Uterus (tissue), 4 donors: ENCODE data around the gene CCT3. TPM values are rescaled to one million over a fixed set of nuclear protein-coding genes. Genes with fewer than 3 reads are reported as not detected.

Experiments used
- DNase-seq, 2 donors: peaks; one replicate each; pipeline ENCODE4 v3.0.0-alpha.2; 2019 to 2020
- H3K27ac ChIP-seq, 2 donors: fragments of 200-600 bp; sonication (generic); 1 replicate in 1 of 2; 2 replicates in 1 of 2; pipeline ENCODE4 v1.5.1; 2016 to 2018
- H3K27me3 ChIP-seq, 2 donors: fragments of 200-600 bp; sonication (generic); one replicate each; pipeline ENCODE4 v1.5.1; 2018 to 2019; ENCODE audit warnings: control low read depth in 1 of 2
- H3K36me3 ChIP-seq, 2 donors: fragments of 200-600 bp; sonication (generic); one replicate each; pipeline ENCODE4 v1.5.1; 2019; ENCODE audit warnings: control low read depth in 1 of 2
- H3K4me1 ChIP-seq, 2 donors: fragments of 200-600 bp; sonication (generic); one replicate each; pipeline ENCODE4 v1.5.1; 2018 to 2019; ENCODE audit warnings: control low read depth in 1 of 2
- H3K4me3 ChIP-seq, 2 donors: fragments of 200-600 bp; sonication (generic); 1 replicate in 1 of 2; 2 replicates in 1 of 2; pipeline ENCODE4 v1.5.1; 2018 to 2019; ENCODE audit warnings: mild to moderate bottlenecking in 1 of 2
- H3K9me3 ChIP-seq, 2 donors: fragments of 200-600 bp; sonication (generic); one replicate each; pipeline ENCODE4 v1.5.1; 2019; ENCODE audit warnings: control low read depth in 1 of 2
- CTCF ChIP-seq, 4 experiments: fragments of 200-600 bp in 2 of 4; fragments of 450-650 bp in 2 of 4; sonication (generic) in 2 of 4; IDR thresholded peaks; one replicate each; pipeline ENCODE4 v1.5.1; 2016 to 2019; ENCODE audit warnings: antibody characterized with exemption in 4 of 4, mild to moderate bottlenecking in 2 of 4, moderate library complexity in 1 of 4
- POLR2A ChIP-seq, 2 donors: fragments of 450-650 bp; IDR thresholded peaks; one replicate each; pipeline ENCODE4 v1.6.1; 2016; ENCODE audit warnings: antibody characterized with exemption in 2 of 2, mild to moderate bottlenecking in 1 of 2, moderate library complexity in 1 of 2
- intact Hi-C: fragments of 100-400 bp; cut with DNase I; formaldehyde crosslinking; loops from one replicate; pipeline ENCODE4 v1.15.1; 2023; ENCODE audit warnings: low total_unique reads
- total RNA-seq, 4 donors: library from RNA; depleted of rRNA in 3 of 4; stranded (reverse); fragments of >200 nt in 3 of 4; gene quantifications; one replicate each; pipeline versions ENCODE4 v1.1.0 to v1.2.4, GENCODE V29; 2014 to 2023
- donor health status: DM: yes; HTN: yes; CAD: no.

CCT3 gene
- total RNA-seq, 4 donors from 2014 or later = 114 to 267 (median 192) TPM

- Histone ChIP-seq H3K27me3 (no peaks in the 10 kb centered on the region), H3K36me3 (no peaks in the 10 kb centered on the region), H3K4me3 (no peak overlapping the region), H3K27ac (no peak overlapping the region), H3K4me1 (no peaks in the 10 kb centered on the region), H3K9me3 (no peaks in the 10 kb centered on the region)
- TF ChIP-seq CTCF (IDR thresholded peaks at IDR 0.05) = no peak
- no peak for TF ChIP-seq POLR2A (IDR thresholded peaks at IDR 0.05)
- no peak for DNase-seq
- intact Hi-C loops = no loop called here
These were observed 32.9 kb downstream of the CCT3 start for GRCh38 chr1:156305215-156305614.

- DNase-seq = no peak
- Histone ChIP-seq H3K36me3 (no peaks in the 10 kb centered on the region), H3K27ac (no peak overlapping the region), H3K27me3 (no peaks in the 10 kb centered on the region), H3K4me3 (no peak overlapping the region), H3K4me1 (no peaks in the 10 kb centered on the region), H3K9me3 (no peaks in the 10 kb centered on the region)
- intact Hi-C loops = no loop called here
- TF ChIP-seq CTCF (IDR thresholded peaks at IDR 0.05) = no peak
- TF ChIP-seq POLR2A (IDR thresholded peaks at IDR 0.05) = no peak
These were observed 34.9 kb downstream of the CCT3 start for GRCh38 chr1:156303241-156303640.

GRCh38 chr1:156298852-156299357 is 39.2 kb downstream of the CCT3 start, which contains the start of gene VHLL:
Gene VHLL (minus strand): TSS chr1:156299307. CDS start chr1:156299189, 118 bp downstream.
- intact Hi-C loops = no loop called here

GRCh38 chr1:156295391-156295947 is 42.6 kb downstream of the CCT3 start, which contains the start of gene GLMP:
Gene GLMP (minus strand): TSS chr1:156295679. CDS start chr1:156295645, 34 bp downstream.
- Histone ChIP-seq H3K36me3 (no peaks in the 10 kb centered on the region), H3K9me3 (no peaks in the 10 kb centered on the region), H3K4me3 (peak within 1 kb of the TSS; percentile 54 to 56), H3K4me1 (peaks cover 0 to 17% of the 10 kb centered on the region in 2 donors), H3K27ac (peak within 1 kb of the TSS; percentile 64 to 80), H3K27me3 (no peaks in the 10 kb centered on the region)
- TF ChIP-seq POLR2A (IDR thresholded peaks at IDR 0.05) = no peak
- no peak for TF ChIP-seq CTCF (IDR thresholded peaks at IDR 0.05)
- DNase-seq = peak; percentile 69
- intact Hi-C loops = no loop called here

More at GRCh38 chr1:156298852-156299357, 39.2 kb downstream of the CCT3 start, which contains the start of gene VHLL:
- Histone ChIP-seq H3K27me3 (no peaks in the 10 kb centered on the region), H3K36me3 (no peaks in the 10 kb centered on the region), H3K9me3 (no peaks in the 10 kb centered on the region), H3K4me1 (peaks cover 0 to 11% of the 10 kb centered on the region in 2 donors), H3K4me3 (no peak within 1 kb of the TSS), H3K27ac (no peak within 1 kb of the TSS)
- TF ChIP-seq POLR2A (IDR thresholded peaks at IDR 0.05) (no peak), CTCF (IDR thresholded peaks at IDR 0.05) (no peak)
- DNase-seq = no peak

GRCh38 chr1:156293895-156294294 is 44.2 kb downstream of the CCT3 start:
- Histone ChIP-seq H3K36me3 (no peaks in the 10 kb centered on the region), H3K4me1 (peaks cover 0 to 17% of the 10 kb centered on the region in 2 donors), H3K27me3 (no peaks in the 10 kb centered on the region), H3K27ac (no peak overlapping the region), H3K4me3 (no peak overlapping the region), H3K9me3 (no peaks in the 10 kb centered on the region)
- TF ChIP-seq POLR2A (IDR thresholded peaks at IDR 0.05) (no peak), CTCF (IDR thresholded peaks at IDR 0.05) (no peak)
- no peak for DNase-seq
- intact Hi-C loops = no loop called here
